GM21360 (cell line): ENCODE data around the gene DENND11.
"Not testable (repeated sequence)": the region's sequence is repeated elsewhere in the genome, so short reads cannot be mapped to it uniquely, and the experiment has no call there.

Experiments
- ATAC-seq: cut with Tn5 transposase; IDR thresholded peaks from one replicate; pipeline ENCODE4 v1.9.1; 2021; ENCODE audit warnings: mild to moderate bottlenecking, moderate library complexity; ENCODE audit not compliant: unreplicated experiment

DENND11 gene

GRCh38 chr7:141708351-141708750 is 6.4 kb upstream of the DENND11 start, which contains the start of gene WEE2:
Gene WEE2, plus strand, starts transcription at chr7:141708353. Its CDS starts 406 bp downstream, at chr7:141708759.
- ATAC-seq, result no peak

GRCh38 chr7:141706239-141707064 is 4.5 kb upstream of the DENND11 start:
- no peak for ATAC-seq

- no peak for ATAC-seq
Observed at GRCh38 chr7:141704741-141705140, 2.8 kb upstream of the DENND11 start.

GRCh38 chr7:141704112-141704511 is 2.1 kb upstream of the DENND11 start:
- no peak for ATAC-seq

- no peak for ATAC-seq
Observed at GRCh38 chr7:141702892-141703291, 926 bp upstream of the DENND11 start.

- peak; percentile 81 for ATAC-seq
Observed at GRCh38 chr7:141701489-141702046, 398 bp downstream of the DENND11 start.

GRCh38 chr7:141700848-141701371 is 1.1 kb downstream of the DENND11 start:
- ATAC-seq, result no peak

GRCh38 chr7:141700296-141700847 is 1.6 kb downstream of the DENND11 start:
- ATAC-seq, result no peak

- no peak for ATAC-seq
Observed at GRCh38 chr7:141699860-141700259, 2.1 kb downstream of the DENND11 start.

- ATAC-seq, result no peak
Observed at GRCh38 chr7:141698247-141699015, 3.5 kb downstream of the DENND11 start.

GRCh38 chr7:141697211-141697871 is 4.6 kb downstream of the DENND11 start:
- no peak for ATAC-seq

- ATAC-seq, result no peak
Observed at GRCh38 chr7:141696348-141696747, 5.6 kb downstream of the DENND11 start.

GRCh38 chr7:141695803-141696289 is 6.1 kb downstream of the DENND11 start:
- no peak for ATAC-seq

- ATAC-seq, result no peak
Observed at GRCh38 chr7:141693082-141693481, 8.9 kb downstream of the DENND11 start.

GRCh38 chr7:141691961-141692360 is 10.0 kb downstream of the DENND11 start:
- no peak for ATAC-seq

GRCh38 chr7:141691540-141691939 is 10.4 kb downstream of the DENND11 start:
- ATAC-seq, result no peak

- ATAC-seq, result not testable (repeated sequence)
Observed at GRCh38 chr7:141689072-141689825, 12.7 kb downstream of the DENND11 start.

GRCh38 chr7:141688043-141688442 is 13.9 kb downstream of the DENND11 start:
- no peak for ATAC-seq

- ATAC-seq, result no peak
Observed at GRCh38 chr7:141686670-141687069, 15.3 kb downstream of the DENND11 start.

- ATAC-seq, result no peak
Observed at GRCh38 chr7:141686074-141686473, 15.9 kb downstream of the DENND11 start.
